HCT116 (cell line): ENCODE data around the gene COQ10A. TPM values are rescaled to one million over a fixed set of nuclear protein-coding genes. Genes with fewer than 3 reads are reported as not detected.
"Not testable (repeated sequence)": the region's sequence is repeated elsewhere in the genome, so short reads cannot be mapped to it uniquely, and the experiment has no call there.

ENCODE experiments used
- ATAC-seq: fragments of 200-7000 bp; cut with Tn5 transposase; 2 replicates; pipeline ENCODE4 v1.9.1; 2020; ENCODE audit warnings: mild to moderate bottlenecking, moderate library complexity
- BruUV-seq: library from RNA; stranded (reverse); fragments of 400-500 nt; replicated peaks from 2 replicates; lab custom pipeline; 2021; lab: Mats Ljungman, UMichigan
- CTCF ChIA-PET: fragments of 300-600 bp; sonication (Branson Sonifier 250); formaldehyde crosslinking; loops from one replicate; lab custom pipeline; 2021; ENCODE audit warnings: antibody characterized with exemption; lab: Charles Lee
- POLR2A ChIA-PET: fragments of 300-600, 350-600 bp; sonication (Branson Sonifier 250); formaldehyde crosslinking; loops from one replicate; lab custom pipeline; 2021; ENCODE audit warnings: antibody characterized with exemption; lab: Charles Lee
- RAD21 ChIA-PET, 2 experiments: fragments of 300-600 bp; sonication (Branson Sonifier 250); formaldehyde crosslinking; loops; one replicate each; lab custom pipeline; 2023; ENCODE audit warnings: low total read pairs in 2 of 2; ENCODE audit not compliant: uncharacterized antibody in 2 of 2, unreplicated experiment in 2 of 2, low non-redundant PET in 1 of 2; lab: Charles Lee
- DNase-seq: peaks from one replicate; pipeline ENCODE4 v3.0.0-alpha.2; 2010; ENCODE audit warnings: low read depth, low spot score
- H2AFZ ChIP-seq: fragments of 200-600 bp; shearing (Covaris generic), sonication (generic); 2 replicates; pipeline ENCODE4 v1.6.1; 2017; ENCODE audit warnings: low read depth, mixed run types, mixed read lengths, antibody characterized with exemption, low read length; ENCODE audit not compliant: poor library complexity, severe bottlenecking
- H3K27ac ChIP-seq: 2 replicates; pipeline ENCODE4 v1.5.1; 2012; ENCODE audit warnings: low read depth, low read length
- H3K27me3 ChIP-seq: fragments of 200-600 bp; sonication (generic); 2 replicates; pipeline ENCODE4 v1.6.1; 2016; ENCODE audit warnings: mixed run types, low read length, mixed read lengths; ENCODE audit not compliant: insufficient read depth
- H3K36me3 ChIP-seq, 2 experiments: fragments of 200-500 bp in 1 of 2; fragments of 200-600 bp in 1 of 2; sonication (Bioruptor generic) in 1 of 2; sonication (generic) in 1 of 2; 2 replicates each; pipeline versions ENCODE4 v1.5.1 to v1.6.1; 2014 to 2016; ENCODE audit warnings: low read length in 2 of 2, inconsistent platforms in 1 of 2, mixed read lengths in 1 of 2, mixed run types in 1 of 2; ENCODE audit not compliant: insufficient read depth in 2 of 2, control insufficient read depth in 1 of 2
- H3K4me1 ChIP-seq, 2 experiments: fragments of 200-600 bp in 1 of 2; sonication (generic) in 1 of 2; 2 replicates each; pipeline versions ENCODE4 v1.5.1 to v1.6.1; 2012 to 2017; ENCODE audit warnings: low read length in 2 of 2, inconsistent platforms in 1 of 2, mild to moderate bottlenecking in 1 of 2, mixed read lengths in 1 of 2, mixed run types in 1 of 2, moderate library complexity in 1 of 2; ENCODE audit not compliant: insufficient read depth in 2 of 2, control insufficient read depth in 1 of 2
- H3K4me2 ChIP-seq: fragments of 200-600 bp; sonication (generic); 2 replicates; pipeline ENCODE4 v1.6.1; 2017; ENCODE audit warnings: mixed run types, low read length, mixed read lengths
- H3K4me3 ChIP-seq, 2 experiments: fragments of 200-600 bp in 1 of 2; sonication (generic) in 1 of 2; replicated peaks in 1 of 2; 2 replicates each; pipeline ENCODE4 v1.5.1; 2011 to 2016; ENCODE audit warnings: low read length in 2 of 2, control low read depth in 1 of 2, low read depth in 1 of 2, mild to moderate bottlenecking in 1 of 2, mixed read lengths in 1 of 2, mixed run types in 1 of 2
- H3K79me2 ChIP-seq: fragments of 200-600 bp; sonication (generic); 2 replicates; pipeline ENCODE4 v1.6.1; 2017; ENCODE audit warnings: mild to moderate bottlenecking, mixed run types, low read length, moderate library complexity, mixed read lengths; ENCODE audit not compliant: insufficient read depth
- H3K9ac ChIP-seq: fragments of 200-600 bp; sonication (generic); 2 replicates; pipeline ENCODE4 v1.6.1; 2016; ENCODE audit warnings: low read length, mixed read lengths
- H3K9me2 ChIP-seq: fragments of 200-600 bp; sonication (generic), shearing (Covaris generic); 2 replicates; pipeline ENCODE4 v1.6.1; 2017; ENCODE audit warnings: mixed run types, mild to moderate bottlenecking, moderate library complexity; ENCODE audit not compliant: insufficient read depth
- H3K9me3 ChIP-seq, 2 experiments: fragments of 200-500 bp in 1 of 2; fragments of 200-600 bp in 1 of 2; sonication (Bioruptor generic) in 1 of 2; sonication (generic) in 1 of 2; 2 replicates each; pipeline ENCODE4 v1.6.1; 2014 to 2017; ENCODE audit warnings: low read length in 2 of 2, mixed read lengths in 2 of 2, inconsistent platforms in 1 of 2, low read depth in 1 of 2, mild to moderate bottlenecking in 1 of 2, mixed run types in 1 of 2, moderate library complexity in 1 of 2; ENCODE audit not compliant: control insufficient read depth in 1 of 2, insufficient read depth in 1 of 2
- H4K20me1 ChIP-seq: fragments of 200-600 bp; sonication (generic), shearing (Covaris generic); 2 replicates; pipeline ENCODE4 v1.6.1; 2017; ENCODE audit warnings: mixed run types, mild to moderate bottlenecking, moderate library complexity; ENCODE audit not compliant: insufficient read depth
- CEBPB ChIP-seq: IDR thresholded peaks from 2 replicates; pipeline ENCODE4 v1.6.1; 2012; ENCODE audit warnings: low read depth
- ELF1 ChIP-seq: IDR thresholded peaks from 2 replicates; pipeline ENCODE4 v1.6.1; 2012; ENCODE audit warnings: low read depth, borderline replicate concordance
- EZH2 ChIP-seq: fragments of 200-600 bp; sonication (generic); IDR thresholded peaks from 2 replicates; pipeline ENCODE4 v1.6.1; 2017; ENCODE audit warnings: antibody characterized with exemption, mixed run types
- EZH2phosphoT487 ChIP-seq: fragments of 200-600 bp; IDR thresholded peaks from 2 replicates; pipeline ENCODE4 v1.6.1; 2018; ENCODE audit warnings: antibody characterized with exemption, borderline replicate concordance
- JUND ChIP-seq: IDR thresholded peaks from 2 replicates; pipeline ENCODE4 v1.6.1; 2012
- SP1 ChIP-seq: IDR thresholded peaks from 2 replicates; pipeline ENCODE4 v1.6.1; 2012; ENCODE audit warnings: low read depth
- SRF ChIP-seq: IDR thresholded peaks from 2 replicates; pipeline ENCODE4 v1.6.1; 2012; ENCODE audit warnings: low read depth
- intact Hi-C: fragments of 100-400 bp; cut with micrococcal nuclease; formaldehyde crosslinking; loops from 2 replicates; pipeline ENCODE4 v1.10.0; 2022
- total RNA-seq: library from RNA; stranded (reverse); gene quantifications from one replicate; pipeline ENCODE4 v1.2.1, GENCODE V29; 2021; ENCODE audit not compliant: unreplicated experiment
- TF ChIP-seq, protein P1 (sequence below): IDR thresholded peaks from 2 replicates; pipeline ENCODE4 v1.6.1; 2011; ENCODE audit warnings: mild to moderate bottlenecking, low read length, moderate library complexity; ENCODE audit not compliant: insufficient replicate concordance; ENCODE audit errors: extremely low read depth
- TF ChIP-seq, protein P2 (sequence below): IDR thresholded peaks from 2 replicates; pipeline ENCODE4 v1.6.1; 2012

COQ10A gene
- total RNA-seq, 1 experiment from 2014 or later: 11.7 TPM

DNA sequence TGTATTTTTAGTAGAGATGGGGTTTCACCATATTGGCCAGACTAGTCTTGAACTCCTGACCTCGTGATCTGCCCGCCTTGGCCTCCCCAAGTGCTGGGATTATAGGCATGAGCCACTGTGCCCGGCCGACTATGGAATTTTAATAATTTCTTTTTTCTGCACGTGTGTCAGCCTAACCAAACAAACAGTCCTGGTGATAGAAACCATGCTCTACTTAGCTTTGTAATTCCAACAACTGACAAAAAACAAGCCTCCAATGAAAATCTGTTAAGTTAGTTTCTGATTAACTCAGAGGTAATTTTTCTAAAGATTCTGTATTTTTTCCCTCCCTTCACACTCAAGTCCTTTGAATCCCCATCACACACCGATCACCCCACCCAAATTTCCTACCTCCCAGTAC is 15.3 kb downstream of the COQ10A start:
- intact Hi-C loops: no loop called here
- no peak overlapping the region for H3K4me2 ChIP-seq
- no peaks in the 10 kb centered on the region for H3K9me3 ChIP-seq
- BruUV-seq: no TSS peak
- TF ChIP-seq CEBPB (no peak), ELF1 (no peak), SP1 (no peak), EZH2 (no peak), JUND (no peak)
- TF ChIP-seq, protein P1, sequence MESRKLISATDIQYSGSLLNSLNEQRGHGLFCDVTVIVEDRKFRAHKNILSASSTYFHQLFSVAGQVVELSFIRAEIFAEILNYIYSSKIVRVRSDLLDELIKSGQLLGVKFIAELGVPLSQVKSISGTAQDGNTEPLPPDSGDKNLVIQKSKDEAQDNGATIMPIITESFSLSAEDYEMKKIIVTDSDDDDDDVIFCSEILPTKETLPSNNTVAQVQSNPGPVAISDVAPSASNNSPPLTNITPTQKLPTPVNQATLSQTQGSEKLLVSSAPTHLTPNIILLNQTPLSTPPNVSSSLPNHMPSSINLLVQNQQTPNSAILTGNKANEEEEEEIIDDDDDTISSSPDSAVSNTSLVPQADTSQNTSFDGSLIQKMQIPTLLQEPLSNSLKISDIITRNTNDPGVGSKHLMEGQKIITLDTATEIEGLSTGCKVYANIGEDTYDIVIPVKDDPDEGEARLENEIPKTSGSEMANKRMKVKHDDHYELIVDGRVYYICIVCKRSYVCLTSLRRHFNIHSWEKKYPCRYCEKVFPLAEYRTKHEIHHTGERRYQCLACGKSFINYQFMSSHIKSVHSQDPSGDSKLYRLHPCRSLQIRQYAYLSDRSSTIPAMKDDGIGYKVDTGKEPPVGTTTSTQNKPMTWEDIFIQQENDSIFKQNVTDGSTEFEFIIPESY: no peak
- TF ChIP-seq, all 23 proteins: peak for 0
- ChIA-PET CTCF (no interaction called here), RAD21 (no interaction called here), POLR2A (no interaction called here)
- H3K36me3 ChIP-seq: peaks cover 43 to 49% of the 10 kb centered on the region in 2 experiments
- H3K4me3 ChIP-seq: no peak overlapping the region
- H3K27me3 ChIP-seq: no peaks in the 10 kb centered on the region
- no peaks in the 10 kb centered on the region for H3K4me1 ChIP-seq
- no peak overlapping the region for H3K9ac ChIP-seq
- no peaks in the 10 kb centered on the region for H3K9me2 ChIP-seq
- no peak overlapping the region for H3K27ac ChIP-seq
- ATAC-seq: no peak
- no peaks in the 10 kb centered on the region for H4K20me1 ChIP-seq
- H2AFZ ChIP-seq: no peak overlapping the region
- DNase-seq: no peak
- peaks cover 14% of the 10 kb centered on the region; the same call in 1 of the 2 replicates for H3K79me2 ChIP-seq

DNA sequence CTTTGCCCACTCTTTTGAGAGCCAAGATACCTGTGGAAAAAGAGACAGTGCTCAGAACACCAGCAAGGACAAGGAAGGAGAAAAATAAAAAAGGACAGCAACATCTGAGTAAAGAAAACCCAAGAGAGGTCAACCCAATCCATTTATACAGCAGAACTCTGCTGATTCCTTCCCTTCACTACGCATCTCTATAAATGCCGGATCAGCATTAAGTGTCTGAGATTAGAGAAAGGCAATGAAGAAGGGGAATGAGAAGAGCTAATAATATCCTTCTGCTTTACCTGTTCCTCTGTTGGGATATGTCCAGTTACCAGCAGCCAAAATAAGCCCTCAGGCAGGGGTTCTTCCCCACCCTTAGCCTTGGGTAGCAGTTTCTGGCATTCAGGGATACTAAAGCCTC is 15.8 kb downstream of the COQ10A start:
- intact Hi-C loops: no loop called here
- no TSS peak for BruUV-seq
- no peak overlapping the region for H3K27ac ChIP-seq
- CTCF ChIA-PET: no interaction called here
- no peak overlapping the region for H3K4me3 ChIP-seq
- H3K9me2 ChIP-seq: no peaks in the 10 kb centered on the region
- ATAC-seq (no peak), DNase-seq (no peak)
- RAD21 ChIA-PET: no interaction called here
- H3K27me3 ChIP-seq: no peaks in the 10 kb centered on the region
- TF ChIP-seq, protein P2, sequence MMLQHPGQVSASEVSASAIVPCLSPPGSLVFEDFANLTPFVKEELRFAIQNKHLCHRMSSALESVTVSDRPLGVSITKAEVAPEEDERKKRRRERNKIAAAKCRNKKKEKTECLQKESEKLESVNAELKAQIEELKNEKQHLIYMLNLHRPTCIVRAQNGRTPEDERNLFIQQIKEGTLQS: no peak
- TF ChIP-seq SRF: no peak
- no peak for TF ChIP-seq EZH2phosphoT487
- H3K79me2 ChIP-seq: peaks cover 19% of the 10 kb centered on the region; the same call in 1 of the 2 replicates
- H3K9ac ChIP-seq: no peak overlapping the region
- H2AFZ ChIP-seq: no peak overlapping the region
- no peak overlapping the region for H3K4me2 ChIP-seq
- no peaks in the 10 kb centered on the region for H3K4me1 ChIP-seq
- POLR2A ChIA-PET: no interaction called here
- peaks cover 43 to 47% of the 10 kb centered on the region in 2 experiments for H3K36me3 ChIP-seq
- no peaks in the 10 kb centered on the region for H3K9me3 ChIP-seq
- no peaks in the 10 kb centered on the region for H4K20me1 ChIP-seq

DNA sequence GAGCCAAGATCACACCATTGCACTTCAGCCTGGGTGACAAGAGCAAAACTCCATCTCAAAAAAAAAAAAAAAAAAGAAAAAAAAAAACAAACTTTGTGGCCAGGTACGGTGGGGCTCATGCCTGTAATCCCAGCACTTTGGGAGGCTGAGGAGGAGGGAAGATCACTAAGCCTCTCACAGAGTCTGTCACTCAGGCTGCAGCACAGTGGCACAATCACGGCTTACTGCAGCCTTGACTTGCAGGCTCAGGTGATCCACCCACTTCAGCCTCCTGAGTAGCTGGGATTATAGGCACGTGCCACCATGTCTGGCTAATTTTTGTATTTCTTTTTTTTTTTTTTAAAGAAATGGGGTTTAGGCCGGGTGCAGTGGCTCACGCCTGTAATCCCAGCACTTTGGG is 17.5 kb downstream of the COQ10A start:
- H3K4me3 ChIP-seq, H3K4me1 ChIP-seq, H3K27me3 ChIP-seq, H2AFZ ChIP-seq, intact Hi-C loops, H3K27ac ChIP-seq, DNase-seq, POLR2A ChIA-PET, BruUV-seq, H3K9me2 ChIP-seq, H4K20me1 ChIP-seq, H3K9ac ChIP-seq, ATAC-seq, H3K9me3 ChIP-seq, CTCF ChIA-PET, H3K4me2 ChIP-seq: not testable (repeated sequence)
- peaks cover 36% of the 10 kb centered on the region for H3K79me2 ChIP-seq
- peaks cover 34 to 38% of the 10 kb centered on the region in 2 experiments for H3K36me3 ChIP-seq
- RAD21 ChIA-PET: interaction anchor here in 1 of 2 experiments (0.7 kb wide), 1 partner anchor 91 kb away, joined by 3 read pairs; no protein-coding TSS in a partner anchor
